NCI-H1436 (cell line): ENCODE results near the gene NLK.
"Not testable (repeated sequence)": the region's sequence is repeated elsewhere in the genome, so short reads cannot be mapped to it uniquely, and the experiment has no call there.

Experiments used
- DNase-seq: peaks from one replicate; lab custom pipeline; 2025; lab: John Stamatoyannopoulos, UW

NLK gene

GRCh38 chr17:28231624-28232023 is 189.1 kb downstream of the NLK start:
- not testable (repeated sequence) for DNase-seq

DNA sequence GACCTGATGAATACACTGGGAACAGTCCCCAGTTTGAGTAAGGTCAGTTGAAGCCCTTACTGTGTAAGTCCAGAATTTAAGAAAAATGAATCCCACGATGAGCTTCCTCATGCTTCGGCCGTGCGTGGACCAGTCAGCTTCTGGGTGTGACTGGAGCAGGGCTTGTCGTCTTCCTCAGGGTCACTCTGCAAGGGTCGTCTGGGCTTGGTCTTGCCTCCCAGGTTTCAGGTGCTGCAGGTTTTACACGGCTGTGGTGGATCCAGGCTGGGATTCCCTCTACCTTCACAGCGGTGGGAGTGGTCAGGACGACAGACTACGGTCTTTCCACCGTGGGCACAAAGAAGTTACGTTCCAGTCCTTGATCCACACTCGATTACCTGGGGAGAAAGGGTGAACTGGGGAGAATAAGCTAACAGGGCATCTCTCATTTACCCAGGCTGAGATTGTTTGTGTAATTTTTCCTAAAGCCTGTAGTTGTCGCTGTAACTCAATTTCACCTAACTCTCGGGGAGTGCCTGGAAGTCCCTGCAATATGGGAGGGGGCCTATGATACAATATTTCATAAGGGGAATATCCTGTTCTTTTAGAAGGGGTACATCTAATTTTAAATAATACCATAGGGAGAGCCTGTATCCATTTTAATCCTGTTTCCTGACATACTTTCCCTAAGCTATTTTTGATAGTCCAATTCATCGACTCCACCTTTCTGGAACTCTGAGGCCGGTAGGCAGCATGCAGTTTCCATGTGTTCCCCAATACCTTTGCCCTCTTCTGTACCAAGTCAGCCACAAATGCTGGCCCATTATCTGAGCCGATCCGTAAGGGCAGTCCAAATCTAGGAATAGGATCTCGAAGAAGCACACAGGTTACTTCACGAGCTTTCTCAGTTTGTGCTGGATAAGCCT is 190.7 kb downstream of the NLK start:
- not testable (repeated sequence) for DNase-seq

- DNase-seq, result not testable (repeated sequence)
These were observed 191.7 kb downstream of the NLK start for GRCh38 chr17:28233872-28234856.

DNA sequence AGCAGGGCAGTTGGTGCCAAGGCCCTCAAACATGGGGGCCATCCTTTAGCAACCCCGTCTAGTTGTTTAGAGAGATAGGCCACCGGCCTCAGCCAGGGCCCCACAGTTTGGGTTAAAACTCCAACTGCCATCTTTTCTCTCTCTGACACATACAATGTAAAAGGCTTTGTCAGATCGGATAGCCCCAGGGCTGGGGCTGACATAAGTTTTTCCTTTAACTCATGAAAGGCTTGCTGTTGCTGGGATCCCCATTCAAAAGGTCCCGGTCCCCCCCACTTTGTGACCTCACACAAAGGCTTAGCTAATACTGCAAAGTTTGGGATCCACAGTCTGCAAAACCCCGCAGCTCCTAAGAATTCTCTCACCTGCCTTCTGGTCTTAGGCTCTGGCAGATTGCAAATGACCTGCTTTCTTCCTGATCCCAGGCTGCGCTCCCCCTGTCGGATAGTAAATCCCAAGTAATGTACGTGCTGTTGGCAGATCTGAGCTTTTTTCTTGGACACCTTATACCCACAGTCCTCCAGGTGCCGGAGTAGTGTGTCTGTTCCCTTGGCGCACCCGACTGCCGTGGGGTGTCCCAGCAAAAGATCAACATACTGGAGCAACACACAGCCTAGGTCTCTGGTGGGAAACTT is 192.7 kb downstream of the NLK start:
- not testable (repeated sequence) for DNase-seq

DNA sequence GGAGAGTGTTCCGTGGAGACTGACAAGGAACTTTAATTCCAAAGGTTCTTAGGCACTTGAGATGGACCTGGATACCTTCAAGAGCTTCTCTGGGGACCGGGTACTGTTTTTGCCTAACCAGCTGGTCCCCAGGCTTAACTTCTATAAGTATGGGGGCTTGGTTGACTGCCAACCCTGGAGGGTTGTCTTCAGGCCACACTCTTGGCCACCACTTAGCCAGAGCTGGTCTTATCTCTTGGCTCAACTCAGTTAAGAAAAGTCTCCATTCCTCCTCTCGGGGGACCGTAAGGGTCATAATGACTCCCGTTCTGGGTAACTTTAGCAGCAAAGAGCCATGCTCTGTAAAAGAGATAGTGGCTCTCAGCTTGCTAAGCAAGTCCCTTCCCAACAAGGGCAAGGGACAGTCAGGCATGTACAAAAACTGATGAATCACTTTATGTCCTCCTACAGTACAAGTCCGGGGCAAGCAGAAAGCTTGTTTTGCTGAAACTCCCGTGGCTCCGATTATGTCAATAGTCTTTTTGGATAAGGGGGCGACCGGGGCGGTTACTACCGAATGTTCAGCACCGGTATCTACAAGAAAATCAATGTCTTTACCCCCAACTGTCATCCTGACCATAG is 193.7 kb downstream of the NLK start:
- DNase-seq, result not testable (repeated sequence)

DNA sequence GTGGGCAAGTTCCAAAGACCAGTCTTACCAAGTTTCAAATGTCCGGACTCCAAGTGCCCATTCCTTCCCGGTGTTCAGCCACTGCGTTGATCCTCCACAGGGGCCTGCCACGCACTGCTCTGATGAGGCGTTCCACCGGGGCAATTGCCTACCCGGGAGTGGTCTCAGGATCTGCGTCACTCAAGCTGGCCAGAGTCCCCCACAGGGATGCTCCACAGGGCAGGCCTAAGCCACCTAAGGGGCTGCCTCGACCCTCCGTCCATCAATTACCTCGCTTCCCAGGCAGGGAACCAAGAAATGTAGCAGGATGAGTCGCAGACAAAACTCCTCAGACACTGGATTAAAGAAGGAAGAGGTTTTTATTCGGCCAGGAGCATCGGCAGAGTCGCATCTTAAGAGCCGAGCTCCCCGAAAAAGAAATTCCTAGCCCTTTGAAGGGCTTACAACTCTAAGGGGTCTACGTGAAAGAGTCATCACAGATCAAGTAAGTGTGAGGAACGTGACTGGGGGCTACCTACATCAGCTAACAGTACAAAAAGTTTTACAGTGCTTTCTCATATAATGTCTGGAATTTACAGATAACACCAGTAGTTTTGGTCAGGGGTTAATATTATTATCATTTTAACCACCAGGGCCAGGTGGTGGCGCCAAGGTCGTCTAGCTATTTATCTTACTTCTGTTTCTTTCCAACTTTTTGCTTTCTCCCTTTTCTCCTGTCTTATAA is 196.2 kb downstream of the NLK start:
- not testable (repeated sequence) for DNase-seq

DNA sequence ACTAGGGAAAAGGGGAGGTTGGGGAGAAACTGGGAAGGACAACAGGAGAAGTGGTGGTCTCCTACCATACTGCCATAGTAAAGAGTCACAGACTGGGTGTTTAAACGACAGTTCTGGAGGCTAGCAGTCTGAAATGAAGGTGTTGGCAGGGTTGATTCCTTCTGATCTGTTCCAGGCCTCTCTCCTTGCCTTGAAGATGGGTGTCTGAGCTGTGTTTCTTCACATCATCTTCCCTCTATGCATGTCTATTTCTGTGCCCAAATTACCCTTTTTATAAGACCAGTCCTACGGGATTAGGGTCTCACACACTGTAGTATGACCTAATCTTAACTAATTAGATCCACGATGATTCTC is 196.8 kb downstream of the NLK start:
- DNase-seq, result no peak

DNA sequence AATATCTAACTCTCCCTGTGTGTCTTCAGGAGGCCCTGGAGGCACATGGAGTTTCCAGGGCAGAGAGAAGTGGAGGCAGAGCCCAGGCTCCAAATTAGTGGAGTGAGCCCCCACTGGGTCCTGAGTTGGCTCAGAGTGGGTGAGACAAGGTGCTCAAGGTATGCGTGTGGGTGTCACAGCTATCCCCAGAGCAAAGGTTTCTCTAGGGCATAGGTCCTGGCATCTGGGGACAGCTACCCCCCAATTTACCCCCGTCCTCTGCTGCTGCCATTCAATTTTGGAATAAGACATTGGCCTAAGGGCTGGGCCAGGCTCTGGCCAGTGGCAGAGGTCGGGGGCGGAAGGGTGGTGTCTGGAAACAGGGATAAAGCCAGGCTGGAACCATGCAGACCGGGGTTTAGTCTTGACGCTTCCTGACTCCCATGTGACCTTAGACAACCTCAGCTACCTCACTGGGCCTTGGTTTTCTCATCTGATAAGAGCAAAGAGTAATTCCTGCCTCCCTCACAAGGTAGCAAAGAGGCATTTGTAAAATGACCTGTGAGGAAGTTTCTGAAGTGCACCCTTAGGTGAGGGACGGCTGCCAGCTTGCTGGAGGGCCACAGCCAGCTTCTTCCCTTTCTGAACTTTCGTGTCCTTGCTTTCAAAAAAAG is 198.3 kb downstream of the NLK start:
- no peak for DNase-seq

DNA sequence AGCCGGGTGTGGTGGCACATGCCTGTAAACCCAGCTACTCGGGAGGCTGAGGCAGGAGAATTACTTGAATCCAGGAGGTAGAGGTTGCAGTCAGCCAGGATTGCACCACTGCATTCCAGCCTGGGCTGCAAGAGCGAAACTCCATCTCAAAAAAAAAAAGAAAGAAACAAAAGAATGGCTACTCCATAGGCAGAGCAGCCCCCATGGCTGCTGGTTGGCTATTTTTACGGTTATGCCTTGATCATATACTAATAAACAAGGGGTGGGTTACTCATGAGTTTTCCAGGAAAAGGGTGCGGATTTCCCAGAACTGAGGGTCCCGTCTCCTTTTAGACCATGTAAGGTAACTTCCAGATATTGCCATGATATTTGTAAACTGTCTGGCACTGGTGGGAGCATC is 200.3 kb downstream of the NLK start:
- no peak for DNase-seq

DNA sequence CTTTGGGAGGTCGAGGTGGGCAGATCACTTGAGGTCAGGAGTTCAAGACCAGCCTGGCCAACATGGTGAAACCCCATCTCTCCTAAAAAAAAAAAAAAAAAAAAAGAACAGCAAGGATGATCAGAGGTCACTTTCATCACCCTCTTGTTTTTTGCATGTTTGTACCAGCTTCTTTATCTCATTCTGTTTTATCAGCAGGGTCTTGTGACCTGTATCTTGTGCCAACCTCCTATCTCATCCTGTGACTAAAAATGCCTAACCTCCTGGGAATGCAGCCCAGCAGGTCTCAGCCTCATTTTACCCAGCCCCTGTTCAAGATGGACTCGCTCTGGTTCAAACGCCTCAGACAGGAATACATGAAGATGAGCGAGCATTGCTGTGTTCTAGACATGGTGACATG is 200.8 kb downstream of the NLK start:
- DNase-seq, result not testable (repeated sequence)

DNA sequence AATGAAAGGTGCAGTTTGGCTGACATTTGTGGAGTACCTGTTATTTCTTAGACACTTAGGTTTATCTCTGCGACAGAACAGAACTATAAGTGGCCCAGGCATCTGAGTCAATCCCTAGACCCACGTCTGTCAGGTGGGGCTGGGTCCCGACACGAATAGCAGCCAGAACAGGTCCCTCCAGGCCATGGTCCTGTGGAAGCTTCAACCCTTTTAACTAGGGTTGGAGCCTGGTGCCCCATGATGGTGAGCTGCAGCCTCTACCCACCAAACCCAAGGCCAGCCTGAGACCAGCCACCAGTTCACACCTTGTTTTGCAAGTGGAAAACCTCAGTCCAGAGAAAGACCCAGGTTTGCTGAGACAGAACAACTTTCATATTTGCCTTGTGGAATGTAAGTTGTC is 202.0 kb downstream of the NLK start:
- DNase-seq, result no peak
